K562 (cell line): ENCODE measurements around the gene ZBTB20. TPM values are rescaled to one million over a fixed set of nuclear protein-coding genes. Genes with fewer than 3 reads are reported as not detected.

ENCODE experiments used
- ATAC-seq: fragments of 200-7000 bp; cut with Tn5 transposase; 3 replicates; pipeline ENCODE4 v1.9.1; 2020; ENCODE audit warnings: moderate library complexity
- BruUV-seq: library from RNA; stranded (reverse); fragments of 400-500 nt; replicated peaks from 2 replicates; lab custom pipeline; 2021; lab: Mats Ljungman, UMichigan
- CTCF ChIA-PET: fragments of 300-600 bp; formaldehyde crosslinking; extraction: SDS; loops from one replicate; lab custom pipeline; 2021; ENCODE audit warnings: low intra/inter-chr PET ratio; lab: Yijun Ruan, JAX
- POLR2A ChIA-PET: fragments of 300-600, 350-650 bp; sonication (Branson Sonifier 250); formaldehyde crosslinking; extraction: SDS; loops from one replicate; lab custom pipeline; 2021; ENCODE audit warnings: antibody characterized with exemption, inconsistent platforms; lab: Yijun Ruan, JAX
- DNase-seq, 4 experiments: peaks; one replicate each; pipeline versions ENCODE4 v3.0.0 to v3.0.0-alpha.2; 2011 to 2018; ENCODE audit warnings: low spot score in 3 of 4, mixed read lengths in 3 of 4; ENCODE audit errors: extremely low read depth in 1 of 4
- FAIRE-seq: peaks from 2 replicates; lab custom pipeline; 2011; peaks lifted over from hg19 to GRCh38; lab: Jason Lieb, UNC
- H2AFZ ChIP-seq: 2 replicates; pipeline ENCODE4 v1.6.0; 2011; ENCODE audit warnings: low read depth, low read length, control low read depth, inconsistent platforms
- H3K27ac ChIP-seq: fragments of 200-600 bp; 3 replicates; pipeline ENCODE4 v1.8.0; 2011; ENCODE audit warnings: low read depth, mild to moderate bottlenecking, control low read depth, inconsistent platforms, low read length, moderate library complexity, mixed read lengths; ENCODE audit errors: extremely low read depth
- H3K27me3 ChIP-seq, 2 experiments: fragments of 300-600 bp in 1 of 2; 2 replicates in 1 of 2; 3 replicates in 1 of 2; pipeline versions ENCODE4 v1.6.0 to v1.8.0; 2011; ENCODE audit warnings: inconsistent platforms in 2 of 2, low read length in 2 of 2, mild to moderate bottlenecking in 1 of 2, mixed read lengths in 1 of 2, moderate library complexity in 1 of 2; ENCODE audit not compliant: control insufficient read depth in 2 of 2, insufficient read depth in 2 of 2
- H3K36me3 ChIP-seq: fragments of 300-600 bp; 3 replicates; pipeline ENCODE4 v1.8.0; 2011; ENCODE audit warnings: mild to moderate bottlenecking, low read length, inconsistent platforms; ENCODE audit not compliant: control insufficient read depth, insufficient read depth
- H3K4me1 ChIP-seq, 2 experiments: fragments of 200-600 bp in 1 of 2; replicated peaks in 1 of 2; 2 replicates in 1 of 2; 3 replicates in 1 of 2; pipeline versions ENCODE4 v1.5.1 to v1.8.0; 2011; ENCODE audit warnings: inconsistent platforms in 2 of 2, low read length in 2 of 2, mild to moderate bottlenecking in 1 of 2, mixed read lengths in 1 of 2, moderate library complexity in 1 of 2; ENCODE audit not compliant: control insufficient read depth in 2 of 2, insufficient read depth in 2 of 2
- H3K4me2 ChIP-seq: 2 replicates; pipeline ENCODE4 v1.6.1; 2011; ENCODE audit warnings: low read length, control low read depth, inconsistent platforms, mixed read lengths; ENCODE audit not compliant: insufficient read depth
- H3K4me3 ChIP-seq: fragments of 200-600 bp; sonication (generic), shearing (Covaris generic); 2 replicates; pipeline ENCODE4 v1.5.1; 2016; ENCODE audit warnings: control low read depth, inconsistent platforms
- H3K79me2 ChIP-seq: fragments of 200-600 bp; 3 replicates; pipeline ENCODE4 v1.8.0; 2011; ENCODE audit warnings: low read length, inconsistent platforms; ENCODE audit not compliant: control insufficient read depth, insufficient read depth
- H3K9ac ChIP-seq, 2 experiments: 2 replicates each; pipeline versions ENCODE4 v1.6.0 to v1.6.1; 2011; ENCODE audit warnings: low read depth in 2 of 2, low read length in 2 of 2, control low read depth in 1 of 2, inconsistent platforms in 1 of 2, mild to moderate bottlenecking in 1 of 2, mixed read lengths in 1 of 2; ENCODE audit not compliant: insufficient read depth in 1 of 2
- H3K9me1 ChIP-seq: one replicate; pipeline ENCODE4 v1.6.0; 2011; ENCODE audit warnings: inconsistent platforms, mild to moderate bottlenecking, low read length, moderate library complexity; ENCODE audit not compliant: control insufficient read depth, insufficient read depth
- H3K9me3 ChIP-seq: replicated peaks from 2 replicates; pipeline ENCODE4 v1.5.1; 2011; ENCODE audit warnings: low read depth, low read length, inconsistent platforms; ENCODE audit not compliant: control insufficient read depth, insufficient read depth
- H4K20me1 ChIP-seq: replicated peaks from 2 replicates; pipeline ENCODE4 v1.6.1; 2011; ENCODE audit warnings: low read length, inconsistent platforms, mixed read lengths; ENCODE audit not compliant: control insufficient read depth, insufficient read depth
- BRD4 ChIP-seq: fragments of 200-600 bp; sonication (generic); IDR thresholded peaks from 2 replicates; pipeline ENCODE4 v1.6.1; 2017; ENCODE audit warnings: inconsistent platforms
- CREB1 ChIP-seq, 2 experiments: sonication (generic) in 1 of 2; formaldehyde crosslinking in 1 of 2; IDR thresholded peaks; 2 replicates each; pipeline versions ENCODE4 v1.6.1 to v1.8.0; 2012 to 2022; ENCODE audit warnings: inconsistent platforms in 1 of 2, mild to moderate bottlenecking in 1 of 2, missing genetic modification reagents in 1 of 2, moderate library complexity in 1 of 2
- DNMT1 ChIP-seq: fragments of 450-650 bp; IDR thresholded peaks from 2 replicates; pipeline ENCODE4 v1.6.1; 2016; ENCODE audit warnings: antibody characterized with exemption, mild to moderate bottlenecking
- GATAD2A ChIP-seq: fragments of 450-650 bp; IDR thresholded peaks from 2 replicates; pipeline ENCODE4 v1.6.1; 2017
- MEF2A ChIP-seq: IDR thresholded peaks from 2 replicates; pipeline ENCODE4 v1.6.1; 2011; ENCODE audit warnings: low read depth, mild to moderate bottlenecking, low read length, moderate library complexity; ENCODE audit not compliant: control insufficient read depth
- MTA2 ChIP-seq: fragments of 450-650 bp; IDR thresholded peaks from 2 replicates; pipeline ENCODE4 v1.6.1; 2016; ENCODE audit warnings: low read depth
- NEUROD1 ChIP-seq: fragments of 150-350 bp; IDR thresholded peaks from 2 replicates; pipeline ENCODE4 v1.6.1; 2014; ENCODE audit warnings: borderline replicate concordance, low read length, low read depth; ENCODE audit not compliant: partially characterized antibody
- NR4A1 ChIP-seq, 2 experiments: fragments of 250-450 bp in 1 of 2; fragments of 450-650 bp in 1 of 2; sonication (Bioruptor Pico) in 1 of 2; IDR thresholded peaks; 2 replicates each; pipeline versions ENCODE4 v1.4.0 to v1.6.1; 2016 to 2020; ENCODE audit warnings: mild to moderate bottlenecking in 2 of 2, missing compliant biosample characterization in 1 of 2, missing genetic modification characterization in 1 of 2, moderate library complexity in 1 of 2
- PCBP1 ChIP-seq: fragments of 200-400 bp; formaldehyde crosslinking; IDR thresholded peaks from 2 replicates; pipeline ENCODE4 v1.6.1; 2018; ENCODE audit warnings: mild to moderate bottlenecking, low read depth, low read length; ENCODE audit not compliant: poor library complexity, severe bottlenecking
- SMAD3 ChIP-seq: fragments of 450-650 bp; formaldehyde crosslinking; conservative IDR thresholded peaks from 2 replicates; pipeline ENCODE4 v1.4.0; 2020; ENCODE audit warnings: mild to moderate bottlenecking
- ZNF311 ChIP-seq: fragments of 250-450 bp; sonication (Bioruptor Pico); IDR thresholded peaks from 2 replicates; pipeline ENCODE4 v1.4.0; 2020; ENCODE audit warnings: mild to moderate bottlenecking, moderate library complexity
- in situ Hi-C: fragments of 300-500 bp; cut with MboI; formaldehyde crosslinking; loops from 4 replicates; pipeline ENCODE4 v1.15.0; 2018; ENCODE audit warnings: inconsistent platforms, mixed read lengths
- intact Hi-C: fragments of 100-400 bp; cut with micrococcal nuclease; formaldehyde crosslinking; loops from 2 replicates; pipeline ENCODE4 v1.14.2; 2022
- polyA plus RNA-seq, 8 experiments: library from polyadenylated mRNA; depleted of rRNA in 4 of 8; stranded (reverse) in 5 of 8; unstranded in 3 of 8; fragments of >200 nt; fragmentation: Nextera tagmentation in 2 of 8; fragmentation: Illumina TruSeq in 1 of 8; extraction: Ambion mirVana in 2 of 8; extraction: Trizol in 1 of 8; gene quantifications; 2 replicates each; pipeline versions ENCODE4 v1.2.1 to v1.2.3, GENCODE V29; 2011 to 2014; ENCODE audit warnings: inconsistent platforms in 1 of 8, missing spikeins in 1 of 8
- total RNA-seq, 7 experiments: library from RNA; depleted of rRNA in 6 of 7; stranded (reverse); fragments of >200 nt in 6 of 7; fragmentation: Illumina TruSeq in 2 of 7; extraction: Trizol in 2 of 7; gene quantifications; 2 replicates each; pipeline versions ENCODE4 v1.2.1 to v1.2.3, GENCODE V29; 2011 to 2021; ENCODE audit warnings: low replicate concordance in 1 of 7
- TF ChIP-seq, protein P1 (sequence below), 2 experiments: fragments of 450-650 bp in 1 of 2; sonication (generic) in 1 of 2; formaldehyde crosslinking in 1 of 2; IDR thresholded peaks in 1 of 2; conservative IDR thresholded peaks in 1 of 2; 2 replicates each; pipeline versions ENCODE4 v1.6.1 to v1.8.1; 2016 to 2023; ENCODE audit warnings: mild to moderate bottlenecking in 2 of 2, moderate library complexity in 2 of 2, inconsistent platforms in 1 of 2, missing genetic modification reagents in 1 of 2

Gene ZBTB20
- total and polyA plus RNA-seq, 9 of the 15 experiments (the other 6 are each of a cell fraction or from before 2014, with no cell fraction given) = 0.17 to 1.7 (median 0.45) TPM

DNA sequence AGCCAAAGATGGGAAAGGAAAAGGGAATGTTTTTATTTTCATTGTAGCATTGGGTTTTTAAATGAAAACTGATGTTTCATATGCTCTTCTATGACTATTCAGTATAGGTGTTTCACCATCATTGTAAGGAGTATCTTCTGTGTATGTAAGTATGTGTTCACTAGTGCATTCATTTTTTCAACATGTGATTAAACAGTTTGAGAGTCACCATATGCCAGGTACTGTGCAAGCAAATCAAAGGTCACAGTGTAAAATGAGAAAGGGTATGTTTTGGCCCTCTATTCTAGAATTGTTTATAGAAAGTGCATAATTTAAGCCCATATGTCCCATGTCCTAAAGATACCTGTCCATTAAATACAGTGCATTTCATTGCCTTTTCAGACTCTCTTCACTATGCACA, 207.2 kb downstream of the ZBTB20 start:
- Histone ChIP-seq H3K79me2 (no peaks in the 10 kb centered on the region), H4K20me1 (no peaks in the 10 kb centered on the region), H3K27me3 (no peaks in the 10 kb centered on the region), H3K9ac (no peak overlapping the region)
- FAIRE-seq = no peak
- no peak for TF ChIP-seq BRD4
- TF ChIP-seq PCBP1 = no peak
- TF ChIP-seq MEF2A = no peak
- TF ChIP-seq NR4A1 (CRISPR knock-in tag; IDR thresholded peaks at IDR 0.05) = no peak
- TF ChIP-seq NR4A1 (tag; IDR thresholded peaks at IDR 0.05) = no peak
- no peak for TF ChIP-seq ZNF311
- no peak for TF ChIP-seq GATAD2A
- no peak for TF ChIP-seq MTA2
- no peak for TF ChIP-seq DNMT1
- TF ChIP-seq, protein P1, sequence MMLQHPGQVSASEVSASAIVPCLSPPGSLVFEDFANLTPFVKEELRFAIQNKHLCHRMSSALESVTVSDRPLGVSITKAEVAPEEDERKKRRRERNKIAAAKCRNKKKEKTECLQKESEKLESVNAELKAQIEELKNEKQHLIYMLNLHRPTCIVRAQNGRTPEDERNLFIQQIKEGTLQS (IDR thresholded peaks at IDR 0.05) = no peak
- TF ChIP-seq, protein P1 (CRISPR knock-in tag; conservative IDR thresholded peaks at IDR 0.05) = no peak
- TF ChIP-seq NEUROD1 = no peak
- TF ChIP-seq SMAD3 (CRISPR knock-in tag) = no peak
- TF ChIP-seq CREB1 (IDR thresholded peaks at IDR 0.05) = no peak
- TF ChIP-seq CREB1 (CRISPR knock-in tag; IDR thresholded peaks at IDR 0.05) = no peak
- TF ChIP-seq, all 486 proteins: peak for 0
- Histone ChIP-seq H3K36me3 (no peaks in the 10 kb centered on the region), H3K4me3 (no peak overlapping the region), H3K4me2 (no peak overlapping the region), H3K9me3 (no peaks in the 10 kb centered on the region), H2AFZ (no peak overlapping the region), H3K27ac (no peak overlapping the region), H3K9me1 (no peaks in the 10 kb centered on the region), H3K4me1 (no peaks in the 10 kb centered on the region)
- BruUV-seq = no TSS peak
- ChIA-PET POLR2A (no interaction called here), CTCF (no interaction called here)
- ATAC-seq = no peak
- intact Hi-C loops (no loop called here), in situ Hi-C loops (no loop called here)
- no peak for DNase-seq
